NCI-H2196 (cell line): ENCODE results near the gene PACSIN1.

Experiments used
- DNase-seq: peaks from one replicate; lab custom pipeline; 2025; ENCODE audit not compliant: unreplicated experiment; lab: John Stamatoyannopoulos, UW

PACSIN1 gene

DNA sequence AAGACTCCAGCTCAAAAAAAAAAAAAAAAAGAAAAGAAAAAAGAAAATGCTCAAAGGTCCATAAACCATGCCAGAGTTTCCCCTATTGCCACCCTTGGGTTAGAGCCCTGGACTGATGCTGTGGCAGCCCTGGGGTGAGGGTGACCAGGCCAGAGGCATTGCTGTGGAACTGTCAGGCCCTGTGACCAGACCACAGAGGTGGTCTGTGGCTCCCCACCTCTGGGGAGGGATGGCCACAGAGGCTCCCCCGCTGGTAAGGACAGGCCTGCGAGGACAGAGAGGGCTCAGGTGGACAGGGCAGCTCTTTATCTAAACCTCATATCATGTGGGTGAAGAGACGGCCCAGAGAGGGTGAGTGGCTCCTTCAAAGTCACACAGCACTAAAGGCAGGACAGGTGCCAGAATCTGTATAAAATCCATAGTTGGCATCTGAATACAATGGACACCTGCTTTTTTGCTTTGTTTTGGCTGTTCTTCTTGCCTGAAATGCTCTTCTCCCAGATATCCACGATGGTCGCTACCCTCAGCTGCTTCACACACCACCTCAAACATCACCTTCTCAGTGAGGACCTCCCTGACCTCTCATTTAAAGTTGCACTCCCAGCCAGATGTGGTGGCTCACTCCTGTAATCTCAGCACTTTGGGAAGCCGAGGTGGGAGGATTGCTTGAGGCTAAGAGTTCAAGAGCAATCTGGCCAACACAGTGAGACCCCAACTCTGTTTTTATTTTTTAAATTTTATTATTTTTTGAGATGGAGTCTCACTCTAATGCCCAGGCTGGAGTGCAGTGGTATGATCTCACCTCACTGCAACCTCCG, 112.8 kb downstream of the PACSIN1 start:
- DNase-seq: no peak

DNA sequence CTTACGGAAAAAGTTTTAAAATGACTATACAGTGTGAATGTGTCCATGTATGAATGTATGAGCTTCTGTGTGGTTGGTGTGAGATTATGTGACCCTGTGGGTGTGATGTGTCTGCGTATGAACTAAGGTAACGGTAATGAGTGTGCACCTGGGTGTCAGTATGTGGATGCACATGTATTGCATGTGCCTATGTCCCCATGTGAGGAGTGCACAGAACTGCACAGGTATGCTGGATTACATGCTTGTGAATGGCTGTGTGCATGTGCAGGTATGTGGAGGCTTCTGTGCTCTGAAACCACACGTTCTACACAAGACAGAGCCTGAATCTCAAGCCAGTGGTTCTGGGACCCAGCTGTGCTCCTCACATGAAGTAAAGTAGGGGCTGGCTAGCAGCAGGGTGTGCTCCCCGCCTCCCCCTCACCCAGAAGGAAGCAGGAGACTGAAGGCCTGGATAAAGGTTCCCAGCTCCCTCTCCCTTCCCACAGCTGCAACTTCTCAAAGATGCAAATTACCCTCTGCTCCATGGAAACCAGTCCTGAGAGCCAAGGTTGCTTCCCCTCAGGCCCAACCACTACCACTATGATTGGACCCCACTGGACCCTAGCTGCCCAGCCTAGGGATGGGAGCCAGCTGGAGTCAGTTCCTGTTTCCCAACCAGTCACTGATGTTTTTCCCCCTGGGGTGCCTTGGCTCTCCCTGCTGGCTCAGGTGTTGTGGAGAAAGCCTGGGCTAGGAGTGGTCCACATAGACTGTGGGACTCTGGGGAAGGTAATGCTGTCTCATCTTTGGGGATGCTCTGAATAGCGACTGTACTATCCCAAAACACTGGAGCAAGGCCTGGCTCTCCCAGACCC, 115.1 kb downstream of the PACSIN1 start:
- DNase-seq: no peak

DNA sequence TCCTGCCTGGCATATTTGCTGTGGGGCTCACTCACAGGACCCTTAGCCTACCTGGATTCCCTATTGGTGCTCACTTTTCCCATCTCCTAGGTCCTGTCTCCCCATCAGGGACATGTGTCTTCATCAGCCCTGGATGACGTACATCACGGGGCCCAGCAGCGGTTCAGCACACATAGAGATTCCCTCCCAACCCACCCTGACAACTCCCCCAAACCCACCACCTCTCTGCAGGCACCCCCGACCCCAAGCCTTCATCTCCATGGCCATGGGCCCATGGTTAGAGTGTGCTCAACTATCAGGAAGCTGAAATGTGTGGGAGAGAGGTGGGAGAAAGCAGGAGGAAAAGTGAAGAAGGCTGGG, 115.7 kb downstream of the PACSIN1 start:
- DNase-seq: no peak

DNA sequence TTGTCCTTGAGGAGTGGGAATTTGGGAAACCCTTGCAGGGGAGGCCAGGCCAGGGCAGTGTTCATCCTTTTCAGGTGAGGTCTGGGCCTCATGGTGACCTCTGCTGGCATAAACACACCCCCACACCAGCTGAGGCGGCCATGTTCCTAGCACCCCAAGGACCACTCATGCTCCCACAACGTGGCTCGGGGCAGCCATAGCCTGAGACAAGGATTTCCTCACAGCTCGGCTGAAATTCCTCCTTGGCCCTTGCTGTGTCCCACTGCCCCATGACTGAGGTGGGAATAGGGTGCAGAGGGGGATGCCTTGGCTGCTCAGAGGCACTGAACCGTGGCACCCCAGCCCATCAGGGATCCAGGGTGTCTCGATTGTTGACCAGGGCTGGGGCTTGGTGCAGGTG, 117.6 kb downstream of the PACSIN1 start:
- no peak for DNase-seq

DNA sequence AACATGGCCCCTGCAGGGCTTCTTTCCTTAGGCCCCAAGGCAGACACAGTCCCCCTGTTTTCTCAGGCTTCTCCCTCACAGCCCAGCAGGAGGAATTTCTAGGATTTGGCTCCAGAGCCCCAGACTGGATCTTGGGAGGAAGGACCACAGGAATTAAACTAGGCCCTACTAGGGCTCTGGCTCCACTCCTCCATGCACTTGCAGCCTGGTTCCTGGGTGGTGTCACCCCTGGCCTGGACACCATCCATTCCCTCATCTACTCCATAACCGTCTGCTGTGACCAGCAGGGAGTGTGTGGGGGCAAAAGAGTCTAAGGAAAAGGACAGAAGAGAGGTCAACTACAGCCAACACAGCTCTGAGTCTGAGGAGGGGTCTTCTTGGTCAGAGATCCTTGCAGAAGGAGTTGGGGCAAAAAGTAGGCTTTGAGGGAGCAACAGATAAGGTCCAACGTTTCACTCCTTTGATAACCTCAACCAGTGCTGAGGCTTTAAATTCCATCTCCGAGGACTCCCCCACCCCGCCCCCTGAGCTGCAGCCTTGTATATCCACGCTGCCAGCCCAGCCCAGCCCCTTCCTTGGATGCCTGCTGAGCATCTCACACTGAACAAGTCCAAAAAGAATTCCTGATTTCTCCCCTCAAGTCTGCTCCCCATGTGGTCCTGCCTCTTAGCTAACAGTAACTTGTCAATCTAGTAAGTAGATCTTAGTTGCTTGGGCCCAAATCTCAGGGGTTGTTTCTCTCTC, 118.2 kb downstream of the PACSIN1 start:
- DNase-seq: no peak

DNA sequence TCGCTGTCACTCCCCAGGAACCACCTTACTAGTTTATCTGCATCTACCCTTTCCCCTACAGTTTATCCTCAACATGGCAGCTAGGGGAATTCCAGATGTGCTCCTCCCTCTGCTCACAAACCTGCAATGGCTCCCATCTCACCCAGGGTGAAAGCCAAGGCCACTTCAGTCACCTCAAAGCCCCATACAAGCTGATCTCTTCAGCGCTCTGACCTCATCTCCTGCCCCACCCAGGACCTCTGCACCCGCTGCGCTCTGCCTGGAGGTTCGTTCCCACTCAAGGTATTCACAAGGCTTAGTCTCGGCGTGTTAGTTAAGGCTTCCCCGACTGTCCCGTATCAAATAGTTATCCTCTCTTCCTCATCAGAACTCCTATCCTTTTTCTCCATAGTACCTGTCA, 118.8 kb downstream of the PACSIN1 start:
- no peak for DNase-seq
